HCT116 (cell line): Measurements from ENCODE around the gene CHD3. TPM values are rescaled to one million over a fixed set of nuclear protein-coding genes. Genes with fewer than 3 reads are reported as not detected.

ENCODE experiments used
- ATAC-seq: fragments of 200-7000 bp; cut with Tn5 transposase; 2 replicates; pipeline ENCODE4 v1.9.1; 2020; ENCODE audit warnings: mild to moderate bottlenecking, moderate library complexity
- BruUV-seq: library from RNA; stranded (reverse); fragments of 400-500 nt; replicated peaks from 2 replicates; lab custom pipeline; 2021; lab: Mats Ljungman, UMichigan
- CTCF ChIA-PET: fragments of 300-600 bp; sonication (Branson Sonifier 250); formaldehyde crosslinking; loops from one replicate; lab custom pipeline; 2021; ENCODE audit warnings: antibody characterized with exemption; lab: Charles Lee
- POLR2A ChIA-PET: fragments of 300-600, 350-600 bp; sonication (Branson Sonifier 250); formaldehyde crosslinking; loops from one replicate; lab custom pipeline; 2021; ENCODE audit warnings: antibody characterized with exemption; lab: Charles Lee
- RAD21 ChIA-PET, 2 experiments: fragments of 300-600 bp; sonication (Branson Sonifier 250); formaldehyde crosslinking; loops; one replicate each; lab custom pipeline; 2023; ENCODE audit warnings: low total read pairs in 2 of 2; ENCODE audit not compliant: uncharacterized antibody in 2 of 2, unreplicated experiment in 2 of 2, low non-redundant PET in 1 of 2; lab: Charles Lee
- DNase-seq: peaks from one replicate; pipeline ENCODE4 v3.0.0-alpha.2; 2010; ENCODE audit warnings: low read depth, low spot score
- H2AFZ ChIP-seq: fragments of 200-600 bp; shearing (Covaris generic), sonication (generic); 2 replicates; pipeline ENCODE4 v1.6.1; 2017; ENCODE audit warnings: low read depth, mixed run types, mixed read lengths, antibody characterized with exemption, low read length; ENCODE audit not compliant: poor library complexity, severe bottlenecking
- H3K27ac ChIP-seq: 2 replicates; pipeline ENCODE4 v1.5.1; 2012; ENCODE audit warnings: low read depth, low read length
- H3K27me3 ChIP-seq: fragments of 200-600 bp; sonication (generic); 2 replicates; pipeline ENCODE4 v1.6.1; 2016; ENCODE audit warnings: mixed run types, low read length, mixed read lengths; ENCODE audit not compliant: insufficient read depth
- H3K36me3 ChIP-seq, 2 experiments: fragments of 200-500 bp in 1 of 2; fragments of 200-600 bp in 1 of 2; sonication (Bioruptor generic) in 1 of 2; sonication (generic) in 1 of 2; 2 replicates each; pipeline versions ENCODE4 v1.5.1 to v1.6.1; 2014 to 2016; ENCODE audit warnings: low read length in 2 of 2, inconsistent platforms in 1 of 2, mixed read lengths in 1 of 2, mixed run types in 1 of 2; ENCODE audit not compliant: insufficient read depth in 2 of 2, control insufficient read depth in 1 of 2
- H3K4me1 ChIP-seq, 2 experiments: fragments of 200-600 bp in 1 of 2; sonication (generic) in 1 of 2; 2 replicates each; pipeline versions ENCODE4 v1.5.1 to v1.6.1; 2012 to 2017; ENCODE audit warnings: low read length in 2 of 2, inconsistent platforms in 1 of 2, mild to moderate bottlenecking in 1 of 2, mixed read lengths in 1 of 2, mixed run types in 1 of 2, moderate library complexity in 1 of 2; ENCODE audit not compliant: insufficient read depth in 2 of 2, control insufficient read depth in 1 of 2
- H3K4me2 ChIP-seq: fragments of 200-600 bp; sonication (generic); 2 replicates; pipeline ENCODE4 v1.6.1; 2017; ENCODE audit warnings: mixed run types, low read length, mixed read lengths
- H3K4me3 ChIP-seq, 2 experiments: fragments of 200-600 bp in 1 of 2; sonication (generic) in 1 of 2; replicated peaks in 1 of 2; 2 replicates each; pipeline ENCODE4 v1.5.1; 2011 to 2016; ENCODE audit warnings: low read length in 2 of 2, control low read depth in 1 of 2, low read depth in 1 of 2, mild to moderate bottlenecking in 1 of 2, mixed read lengths in 1 of 2, mixed run types in 1 of 2
- H3K79me2 ChIP-seq: fragments of 200-600 bp; sonication (generic); 2 replicates; pipeline ENCODE4 v1.6.1; 2017; ENCODE audit warnings: mild to moderate bottlenecking, mixed run types, low read length, moderate library complexity, mixed read lengths; ENCODE audit not compliant: insufficient read depth
- H3K9ac ChIP-seq: fragments of 200-600 bp; sonication (generic); 2 replicates; pipeline ENCODE4 v1.6.1; 2016; ENCODE audit warnings: low read length, mixed read lengths
- H3K9me2 ChIP-seq: fragments of 200-600 bp; sonication (generic), shearing (Covaris generic); 2 replicates; pipeline ENCODE4 v1.6.1; 2017; ENCODE audit warnings: mixed run types, mild to moderate bottlenecking, moderate library complexity; ENCODE audit not compliant: insufficient read depth
- H3K9me3 ChIP-seq, 2 experiments: fragments of 200-500 bp in 1 of 2; fragments of 200-600 bp in 1 of 2; sonication (Bioruptor generic) in 1 of 2; sonication (generic) in 1 of 2; 2 replicates each; pipeline ENCODE4 v1.6.1; 2014 to 2017; ENCODE audit warnings: low read length in 2 of 2, mixed read lengths in 2 of 2, inconsistent platforms in 1 of 2, low read depth in 1 of 2, mild to moderate bottlenecking in 1 of 2, mixed run types in 1 of 2, moderate library complexity in 1 of 2; ENCODE audit not compliant: control insufficient read depth in 1 of 2, insufficient read depth in 1 of 2
- H4K20me1 ChIP-seq: fragments of 200-600 bp; sonication (generic), shearing (Covaris generic); 2 replicates; pipeline ENCODE4 v1.6.1; 2017; ENCODE audit warnings: mixed run types, mild to moderate bottlenecking, moderate library complexity; ENCODE audit not compliant: insufficient read depth
- ATF3 ChIP-seq: IDR thresholded peaks from 2 replicates; pipeline ENCODE4 v1.6.1; 2012
- EGR1 ChIP-seq: IDR thresholded peaks from 2 replicates; pipeline ENCODE4 v1.6.1; 2012; ENCODE audit warnings: low read depth
- EZH2 ChIP-seq: fragments of 200-600 bp; sonication (generic); IDR thresholded peaks from 2 replicates; pipeline ENCODE4 v1.6.1; 2017; ENCODE audit warnings: antibody characterized with exemption, mixed run types
- POLR2A ChIP-seq: IDR thresholded peaks from 2 replicates; pipeline ENCODE4 v1.7.0; 2011; ENCODE audit warnings: borderline replicate concordance; ENCODE audit not compliant: insufficient read depth, insufficient read length; ENCODE audit errors: extremely low read depth
- SIN3A ChIP-seq: IDR thresholded peaks from 2 replicates; pipeline ENCODE4 v1.6.1; 2012; ENCODE audit warnings: low read depth
- SP1 ChIP-seq: IDR thresholded peaks from 2 replicates; pipeline ENCODE4 v1.6.1; 2012; ENCODE audit warnings: low read depth
- SRF ChIP-seq: IDR thresholded peaks from 2 replicates; pipeline ENCODE4 v1.6.1; 2012; ENCODE audit warnings: low read depth
- YY1 ChIP-seq: IDR thresholded peaks from 2 replicates; pipeline ENCODE4 v1.6.1; 2011; ENCODE audit warnings: low read length, low read depth, moderate library complexity, mild to moderate bottlenecking; ENCODE audit not compliant: insufficient replicate concordance; ENCODE audit errors: extremely low read depth
- ZNF274 ChIP-seq: fragments of 200-500 bp; sonication (Bioruptor generic); IDR thresholded peaks from 2 replicates; pipeline ENCODE4 v1.6.1; 2014; ENCODE audit warnings: mild to moderate bottlenecking, low read depth, low read length, inconsistent platforms
- intact Hi-C: fragments of 100-400 bp; cut with micrococcal nuclease; formaldehyde crosslinking; loops from 2 replicates; pipeline ENCODE4 v1.10.0; 2022
- total RNA-seq: library from RNA; stranded (reverse); gene quantifications from one replicate; pipeline ENCODE4 v1.2.1, GENCODE V29; 2021; ENCODE audit not compliant: unreplicated experiment
- TF ChIP-seq, protein P1 (sequence below): IDR thresholded peaks from 2 replicates; pipeline ENCODE4 v1.6.1; 2011; ENCODE audit warnings: mild to moderate bottlenecking, low read length, moderate library complexity; ENCODE audit not compliant: insufficient replicate concordance; ENCODE audit errors: extremely low read depth
- TF ChIP-seq, protein P2 (sequence below), 3 experiments: fragments of 200-600 bp in 1 of 3; sonication (generic) in 1 of 3; IDR thresholded peaks in 2 of 3; conservative IDR thresholded peaks in 1 of 3; 2 replicates each; pipeline ENCODE4 v1.5.1; 2012 to 2017; ENCODE audit warnings: low read depth in 2 of 3, low read length in 2 of 3, antibody characterized with exemption in 1 of 3, borderline replicate concordance in 1 of 3, control low read depth in 1 of 3, mild to moderate bottlenecking in 1 of 3, mixed read lengths in 1 of 3, mixed run types in 1 of 3, moderate library complexity in 1 of 3; ENCODE audit not compliant: insufficient read depth in 1 of 3

Gene CHD3
- total RNA-seq, 1 experiment from 2014 or later = 54.8 TPM

DNA sequence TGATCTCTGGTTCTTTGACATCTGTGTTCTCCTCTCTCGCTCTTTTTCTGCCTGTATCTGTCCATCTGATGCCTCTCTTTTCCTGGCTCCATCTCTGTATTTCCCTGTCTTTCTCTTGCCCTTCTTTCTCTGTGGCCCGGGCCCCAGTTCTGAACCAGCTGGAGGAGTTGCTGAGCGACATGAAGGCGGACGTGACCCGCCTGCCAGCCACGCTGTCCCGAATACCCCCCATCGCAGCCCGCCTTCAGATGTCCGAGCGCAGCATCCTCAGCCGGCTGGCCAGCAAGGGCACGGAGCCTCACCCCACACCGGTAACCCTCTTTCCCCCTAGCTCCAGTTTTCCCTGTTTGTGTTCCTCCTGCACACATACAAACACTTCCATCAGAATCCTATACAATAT, 21.7 kb downstream of the CHD3 start:
- RAD21 ChIA-PET = no interaction called here
- peaks cover 1 to 13% of the 10 kb centered on the region in 2 experiments; a peak in 3 of 4 replicates for H3K4me1 ChIP-seq
- POLR2A ChIA-PET = no interaction called here
- CTCF ChIA-PET = no interaction called here
- TF ChIP-seq, protein P1, sequence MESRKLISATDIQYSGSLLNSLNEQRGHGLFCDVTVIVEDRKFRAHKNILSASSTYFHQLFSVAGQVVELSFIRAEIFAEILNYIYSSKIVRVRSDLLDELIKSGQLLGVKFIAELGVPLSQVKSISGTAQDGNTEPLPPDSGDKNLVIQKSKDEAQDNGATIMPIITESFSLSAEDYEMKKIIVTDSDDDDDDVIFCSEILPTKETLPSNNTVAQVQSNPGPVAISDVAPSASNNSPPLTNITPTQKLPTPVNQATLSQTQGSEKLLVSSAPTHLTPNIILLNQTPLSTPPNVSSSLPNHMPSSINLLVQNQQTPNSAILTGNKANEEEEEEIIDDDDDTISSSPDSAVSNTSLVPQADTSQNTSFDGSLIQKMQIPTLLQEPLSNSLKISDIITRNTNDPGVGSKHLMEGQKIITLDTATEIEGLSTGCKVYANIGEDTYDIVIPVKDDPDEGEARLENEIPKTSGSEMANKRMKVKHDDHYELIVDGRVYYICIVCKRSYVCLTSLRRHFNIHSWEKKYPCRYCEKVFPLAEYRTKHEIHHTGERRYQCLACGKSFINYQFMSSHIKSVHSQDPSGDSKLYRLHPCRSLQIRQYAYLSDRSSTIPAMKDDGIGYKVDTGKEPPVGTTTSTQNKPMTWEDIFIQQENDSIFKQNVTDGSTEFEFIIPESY = no peak
- no peak for TF ChIP-seq ATF3
- TF ChIP-seq, protein P2, sequence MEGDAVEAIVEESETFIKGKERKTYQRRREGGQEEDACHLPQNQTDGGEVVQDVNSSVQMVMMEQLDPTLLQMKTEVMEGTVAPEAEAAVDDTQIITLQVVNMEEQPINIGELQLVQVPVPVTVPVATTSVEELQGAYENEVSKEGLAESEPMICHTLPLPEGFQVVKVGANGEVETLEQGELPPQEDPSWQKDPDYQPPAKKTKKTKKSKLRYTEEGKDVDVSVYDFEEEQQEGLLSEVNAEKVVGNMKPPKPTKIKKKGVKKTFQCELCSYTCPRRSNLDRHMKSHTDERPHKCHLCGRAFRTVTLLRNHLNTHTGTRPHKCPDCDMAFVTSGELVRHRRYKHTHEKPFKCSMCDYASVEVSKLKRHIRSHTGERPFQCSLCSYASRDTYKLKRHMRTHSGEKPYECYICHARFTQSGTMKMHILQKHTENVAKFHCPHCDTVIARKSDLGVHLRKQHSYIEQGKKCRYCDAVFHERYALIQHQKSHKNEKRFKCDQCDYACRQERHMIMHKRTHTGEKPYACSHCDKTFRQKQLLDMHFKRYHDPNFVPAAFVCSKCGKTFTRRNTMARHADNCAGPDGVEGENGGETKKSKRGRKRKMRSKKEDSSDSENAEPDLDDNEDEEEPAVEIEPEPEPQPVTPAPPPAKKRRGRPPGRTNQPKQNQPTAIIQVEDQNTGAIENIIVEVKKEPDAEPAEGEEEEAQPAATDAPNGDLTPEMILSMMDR (IDR thresholded peaks at IDR 0.05 in 2 of 3, conservative IDR thresholded peaks at IDR 0.05 in 1 of 3; ENCODE audit: borderline replicate concordance in 1 of 3, insufficient read depth in 1 of 3, low read depth in 2 of 3, low read length in 2 of 3) = no peak
- no peak for TF ChIP-seq SP1
- TF ChIP-seq SRF = no peak
- TF ChIP-seq SIN3A = no peak
- no peak for TF ChIP-seq EZH2
- no peak for TF ChIP-seq EGR1
- TF ChIP-seq YY1 = no peak
- no peak for TF ChIP-seq POLR2A
- TF ChIP-seq ZNF274 = no peak
- TF ChIP-seq, all 23 proteins: peak for 0
- ATAC-seq = no peak
- peaks cover 10 to 21% of the 10 kb centered on the region in 2 experiments; a peak in 3 of 4 replicates for H3K36me3 ChIP-seq
- BruUV-seq = no TSS peak
- no peak overlapping the region for H2AFZ ChIP-seq
- H3K79me2 ChIP-seq = no peaks in the 10 kb centered on the region
- no peak overlapping the region for H3K27ac ChIP-seq
- H3K27me3 ChIP-seq = no peaks in the 10 kb centered on the region
- no peak overlapping the region for H3K4me2 ChIP-seq
- H3K9me2 ChIP-seq = no peaks in the 10 kb centered on the region
- no peak for DNase-seq
- H3K9me3 ChIP-seq = no peaks in the 10 kb centered on the region
- no peak overlapping the region for H3K9ac ChIP-seq
- no peaks in the 10 kb centered on the region for H4K20me1 ChIP-seq
- no peak overlapping the region for H3K4me3 ChIP-seq
- intact Hi-C loops = loop anchor here (5.0 kb wide), 1 partner anchor 88 kb away; no protein-coding TSS in a partner anchor
